Amygdala (tissue), 56 donors: ENCODE results near the gene PGR.
A peak's percentile ranks its signal among the peaks of the same experiment; 100 is the strongest.

ENCODE experiments used
- DNase-seq, 56 donors: peaks; one replicate each; lab custom pipeline; 2025; lab: John Stamatoyannopoulos, UW

The PGR gene

DNA sequence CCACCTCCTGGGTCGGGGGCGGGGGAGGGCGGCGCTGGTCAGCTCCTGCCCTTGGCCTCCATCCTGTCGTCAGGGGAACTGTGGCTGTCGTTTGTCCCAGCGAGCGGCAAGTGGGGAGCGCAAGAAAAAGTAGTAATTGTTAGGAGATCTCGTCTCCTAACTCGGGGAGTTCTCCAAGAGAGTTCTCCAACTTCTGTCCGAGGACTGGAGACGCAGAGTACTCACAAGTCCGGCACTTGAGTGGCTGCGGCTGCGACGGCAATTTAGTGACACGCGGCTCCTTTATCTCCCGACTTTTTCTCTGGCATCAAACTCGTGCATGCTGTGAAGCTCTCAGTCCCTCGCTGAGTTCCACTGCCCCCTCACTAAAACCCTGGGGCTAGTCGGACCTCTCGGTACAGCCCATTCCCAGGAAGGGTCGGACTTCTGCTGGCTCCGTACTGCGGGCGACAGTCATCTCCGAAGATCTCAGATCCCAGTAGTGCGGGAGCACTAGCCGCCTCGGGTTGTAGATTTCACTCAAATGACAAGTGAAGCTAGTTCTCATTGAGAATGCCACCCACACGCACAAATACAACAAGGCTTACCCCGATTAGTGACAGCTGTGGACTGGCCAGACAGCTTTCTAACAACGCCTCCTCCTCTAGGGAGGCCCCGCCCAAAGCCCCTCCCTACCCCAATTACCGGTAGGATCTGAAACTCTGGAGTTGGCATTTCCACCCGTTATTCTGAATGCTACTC is at the start of gene PGR:
Gene PGR (minus strand): TSS at position 611 of the 741 bp plus-strand sequence. CDS start 743 bp downstream, outside the sequence.
- DNase-seq, result no peak

DNA sequence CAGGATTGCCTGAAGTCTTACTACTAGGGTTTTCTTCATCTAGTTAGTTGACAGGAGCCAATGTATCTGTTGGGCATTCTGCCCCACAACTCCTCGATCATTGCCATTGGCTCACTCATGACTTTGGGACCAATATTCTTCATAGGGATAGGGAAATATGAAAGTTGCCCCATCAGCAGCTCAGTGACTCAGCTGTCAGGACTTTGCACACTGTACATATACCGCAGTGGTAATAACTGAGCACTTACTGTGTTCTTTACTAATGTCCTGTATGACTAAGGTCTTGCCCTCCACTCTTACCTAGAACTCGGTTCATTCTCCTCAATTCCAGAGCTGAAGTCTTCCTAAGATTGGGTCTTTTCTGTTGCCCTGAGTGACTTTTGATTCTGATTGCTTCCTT is 46.8 kb upstream of the PGR start:
- DNase-seq, result no peak

DNA sequence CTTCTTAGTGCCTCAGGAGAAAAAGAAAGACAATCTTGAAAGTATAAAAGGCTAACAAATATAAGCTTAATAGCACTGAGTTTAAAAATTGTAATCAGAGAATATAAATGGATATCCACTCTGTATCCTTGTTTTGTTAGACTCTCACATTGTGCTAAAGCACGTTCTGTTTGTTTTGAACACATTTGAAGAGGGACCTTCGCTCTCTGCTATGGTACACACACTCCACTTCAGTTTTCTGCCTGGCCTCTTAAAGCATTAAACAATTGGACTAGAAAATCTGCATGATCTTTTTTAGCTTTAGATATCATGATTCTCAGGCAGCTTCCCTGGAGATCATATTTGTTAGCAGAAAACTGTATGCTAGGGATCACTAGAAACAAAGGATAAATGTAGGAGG is 40.3 kb upstream of the PGR start:
- DNase-seq, result no peak

DNA sequence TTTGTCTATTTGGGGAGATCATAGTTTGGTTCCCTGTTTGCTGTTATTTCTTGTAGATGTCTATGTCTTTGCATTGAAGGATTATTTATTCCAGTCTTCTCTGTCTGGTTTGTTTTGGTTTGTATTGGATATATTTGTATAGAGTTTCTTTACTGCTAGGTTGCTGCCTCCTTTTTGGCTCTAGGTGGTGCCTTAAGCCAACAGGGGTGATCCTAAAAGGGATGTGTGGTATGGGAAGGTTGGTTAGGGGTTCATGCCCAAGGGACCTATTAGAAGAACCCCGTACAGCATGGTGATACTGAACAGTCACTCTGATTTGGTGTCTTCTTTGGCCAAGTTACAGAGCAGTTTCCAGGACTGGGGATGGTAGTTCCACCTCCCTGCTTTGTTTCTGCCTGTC is 36.4 kb upstream of the PGR start:
- no peak for DNase-seq

DNA sequence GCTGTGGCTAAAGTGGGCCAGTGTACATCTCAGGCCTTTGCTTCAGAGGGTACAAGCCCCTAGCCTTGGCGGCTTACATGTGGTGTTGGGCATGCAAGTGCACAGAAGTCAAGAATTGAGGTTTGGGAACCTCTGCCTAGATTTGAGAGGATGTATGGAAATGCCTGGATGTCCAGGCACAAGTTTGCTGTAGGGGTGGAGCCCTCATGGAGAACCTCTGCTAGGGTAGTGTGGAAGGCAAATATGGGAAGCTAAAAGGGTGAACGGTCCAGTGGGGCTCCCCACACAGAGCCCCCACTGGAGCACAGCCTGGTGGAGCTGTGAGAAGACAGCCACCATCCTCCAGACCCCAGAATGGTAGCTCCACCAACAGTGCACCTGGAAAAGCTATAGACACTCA is 28.5 kb upstream of the PGR start:
- no peak for DNase-seq

DNA sequence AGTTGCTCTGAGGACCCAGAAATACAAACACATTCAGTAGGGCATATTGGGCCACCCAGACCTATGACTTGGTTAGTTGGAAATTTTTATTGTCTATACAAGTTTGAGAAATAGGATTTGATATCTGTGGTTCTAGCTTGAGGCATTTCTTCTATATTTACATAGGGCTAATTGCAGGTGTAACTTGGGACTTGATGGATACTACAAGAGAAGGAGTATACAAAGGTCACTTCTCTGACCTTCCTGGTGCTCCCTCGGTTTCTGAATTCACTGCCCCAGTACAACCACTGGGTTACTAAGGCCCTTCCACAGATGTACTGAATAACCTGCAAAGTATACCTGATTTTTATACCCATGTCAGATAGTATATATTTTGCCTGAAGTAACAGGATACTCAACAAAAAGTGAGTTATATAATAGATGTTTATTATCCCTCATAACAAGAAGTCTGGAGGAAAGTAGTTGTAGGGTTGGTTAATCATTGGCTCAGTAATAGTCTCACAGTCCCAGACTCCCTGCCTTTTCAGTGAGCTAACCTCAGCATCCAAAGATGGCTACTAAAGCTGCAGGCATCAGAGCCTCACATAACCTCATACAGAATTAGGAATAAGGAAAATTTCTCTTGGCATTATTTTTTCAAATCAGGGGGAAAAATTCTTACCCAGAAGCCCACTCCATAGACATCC is 8.8 kb upstream of the PGR start:
- no peak for DNase-seq

DNA sequence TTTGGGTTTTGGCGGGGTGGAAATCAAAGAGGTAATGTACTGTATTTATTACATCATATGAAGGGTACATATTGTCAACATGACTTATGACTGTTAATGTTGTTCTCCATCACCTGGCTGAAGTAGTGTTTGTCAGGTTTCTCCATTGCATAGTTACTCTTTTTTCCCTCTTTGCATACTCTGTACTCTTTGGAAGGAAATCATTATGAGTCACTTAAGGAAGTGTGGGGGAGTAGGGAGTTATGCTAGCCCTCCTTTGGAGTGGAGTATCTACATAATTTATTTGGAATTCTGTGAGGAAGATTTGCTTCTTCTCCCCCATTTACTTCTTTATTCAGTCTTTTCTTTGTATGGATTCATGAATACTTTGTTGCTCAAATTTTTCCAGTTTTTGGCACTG is 3.6 kb upstream of the PGR start:
- no peak for DNase-seq

DNA sequence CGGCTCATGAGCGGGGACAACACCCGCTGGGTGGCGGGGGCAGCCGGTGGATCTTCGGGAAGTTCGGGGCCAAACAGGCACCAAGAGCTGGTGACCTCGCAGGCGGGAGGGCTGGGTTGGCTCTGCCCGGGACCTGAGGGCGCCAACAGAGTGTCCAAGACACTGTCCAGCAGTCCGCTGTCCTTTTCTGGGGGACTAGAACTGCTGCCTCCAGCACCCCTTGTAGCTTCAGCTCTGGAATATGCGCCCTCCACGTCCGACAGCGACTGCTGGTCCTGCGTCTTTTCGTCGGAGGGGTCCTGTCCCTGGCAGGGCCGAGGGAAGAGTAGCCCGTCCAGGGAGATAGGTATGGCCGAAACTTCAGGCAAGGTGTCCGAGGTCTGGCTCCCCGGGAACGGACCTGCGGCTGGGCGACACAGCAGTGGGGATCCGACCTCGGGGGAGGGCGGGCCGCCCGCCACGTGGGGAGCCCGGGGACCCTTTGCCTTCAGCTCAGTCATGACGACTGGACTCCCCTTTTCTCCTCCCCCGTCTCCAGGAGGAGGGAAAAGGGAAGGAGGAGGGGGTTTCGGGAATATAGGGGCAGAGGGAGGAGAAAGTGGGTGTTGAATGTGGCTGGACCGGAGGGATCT is 926 bp downstream of the PGR start:
- no peak for DNase-seq

DNA sequence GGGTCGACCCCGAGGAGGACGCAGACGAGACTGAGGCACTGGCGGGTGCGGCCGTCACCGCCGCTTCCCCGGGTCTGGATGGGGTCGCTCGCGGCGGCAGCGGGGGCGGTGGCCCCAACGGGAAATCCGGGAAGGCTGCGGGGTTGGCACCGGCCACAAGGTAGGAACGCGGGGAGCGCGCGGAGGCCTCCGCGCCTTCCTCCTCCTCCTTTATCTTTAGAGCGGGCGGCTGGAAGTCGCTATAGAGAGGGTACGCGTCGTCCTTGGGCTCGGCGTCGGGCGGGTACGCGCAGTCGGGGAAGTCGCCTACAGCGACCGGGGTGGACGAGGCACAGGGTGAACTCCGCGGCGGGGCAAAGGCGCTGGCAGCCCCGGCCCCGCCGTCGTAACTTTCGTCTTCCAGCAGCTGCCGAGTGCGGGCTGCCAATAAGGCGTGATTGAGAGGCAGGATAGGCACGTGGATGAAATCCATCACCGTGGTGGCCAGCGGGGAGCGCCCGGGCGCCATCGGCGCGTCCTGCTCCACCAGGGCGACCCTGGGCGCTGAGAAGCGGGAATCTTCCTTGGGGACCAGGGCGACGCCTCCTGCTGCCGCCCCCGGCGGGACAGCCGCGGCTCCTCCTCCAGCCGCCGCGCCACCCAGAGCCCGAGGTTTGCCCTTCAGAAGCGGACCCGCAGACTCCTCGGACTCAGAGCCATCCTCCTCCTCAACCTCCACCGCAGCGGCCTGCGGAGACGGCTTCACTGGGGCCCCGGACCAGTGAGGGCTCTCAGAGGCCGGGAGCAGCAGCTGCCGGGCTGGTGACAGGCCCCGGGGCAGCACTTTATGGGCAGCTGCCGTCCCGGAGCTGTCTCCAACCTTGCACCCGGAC is 1.7 kb downstream of the PGR start:
- DNase-seq, result peak in 1 of 56 donors; percentile 16

DNA sequence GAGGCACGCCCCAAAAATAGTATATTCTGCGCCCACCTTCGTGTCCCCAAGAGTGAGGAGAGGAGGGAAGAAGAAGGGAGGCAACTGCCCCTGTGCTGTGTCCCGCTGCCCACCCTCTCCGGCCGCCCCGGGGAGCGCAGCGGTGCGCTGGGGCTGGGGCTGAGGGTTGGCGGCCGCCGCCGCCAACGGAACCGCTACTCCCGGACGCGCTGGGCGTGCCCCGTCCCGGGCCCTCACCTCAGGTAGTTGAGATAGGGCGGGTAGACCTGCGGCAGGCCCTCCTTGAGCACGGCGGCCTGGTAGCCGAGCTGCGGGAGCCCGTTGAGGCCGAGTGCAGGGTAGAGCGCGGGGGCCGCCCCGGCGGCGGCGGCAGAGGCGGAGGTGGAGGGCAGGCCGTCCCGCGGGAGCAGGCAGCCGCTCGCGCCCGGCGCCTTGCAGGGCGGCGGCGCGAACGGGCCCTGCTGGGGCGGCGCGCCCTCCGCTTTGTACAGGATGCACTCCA is 2.4 kb downstream of the PGR start:
- DNase-seq, result no peak

DNA sequence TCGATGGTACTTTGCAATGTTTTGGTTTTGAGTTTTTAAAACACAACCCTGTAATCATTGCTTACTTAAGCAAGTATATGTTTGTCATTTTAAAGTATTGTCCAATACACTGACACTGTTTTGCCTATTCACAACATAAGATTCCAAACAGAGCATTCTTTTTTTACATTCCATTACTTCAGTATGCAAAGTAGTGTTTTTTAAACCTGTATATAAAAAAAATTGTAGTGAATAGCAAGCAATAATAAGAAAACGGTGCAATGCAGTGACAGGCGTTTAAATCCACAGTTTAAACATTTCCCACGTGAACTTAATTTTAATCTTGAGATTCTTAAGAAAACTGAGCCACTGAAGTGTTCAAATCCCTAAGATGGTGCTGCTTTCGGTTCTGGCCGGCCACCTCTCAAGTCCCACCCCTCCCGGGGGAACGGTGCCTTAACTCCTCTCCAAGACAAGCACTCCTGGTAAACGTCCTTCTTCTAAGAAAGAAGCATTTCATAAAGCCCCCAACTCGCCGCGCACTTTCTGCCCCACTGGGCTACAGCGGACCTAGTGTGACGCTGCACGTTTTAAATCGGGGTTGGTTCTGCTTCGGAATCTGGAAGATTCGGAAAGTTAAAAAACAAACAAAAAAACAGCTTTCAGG is 2.9 kb downstream of the PGR start:
- DNase-seq, result no peak

DNA sequence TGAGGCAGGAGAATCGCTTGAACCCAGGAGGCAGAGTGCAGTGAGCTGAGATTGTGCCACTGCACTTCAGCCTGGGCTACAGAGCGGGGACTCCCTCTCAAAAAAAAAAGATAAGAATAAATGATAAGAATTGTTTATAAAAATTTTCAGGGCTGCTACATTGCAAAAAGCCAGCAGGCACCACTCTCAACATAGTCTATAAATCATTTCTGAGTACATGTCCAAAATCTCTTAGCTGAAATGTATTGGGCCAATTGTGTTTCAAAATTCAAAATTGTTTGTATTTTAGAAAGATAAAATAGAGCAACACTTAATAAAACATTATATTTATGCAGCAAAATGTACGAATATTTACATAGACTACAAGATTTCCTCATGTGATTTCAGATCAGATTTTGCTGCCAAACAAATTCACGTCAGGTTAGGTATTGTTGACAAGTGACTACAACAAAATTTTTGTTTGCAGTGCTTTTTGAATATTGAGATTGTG is 13.9 kb downstream of the PGR start:
- no peak for DNase-seq

DNA sequence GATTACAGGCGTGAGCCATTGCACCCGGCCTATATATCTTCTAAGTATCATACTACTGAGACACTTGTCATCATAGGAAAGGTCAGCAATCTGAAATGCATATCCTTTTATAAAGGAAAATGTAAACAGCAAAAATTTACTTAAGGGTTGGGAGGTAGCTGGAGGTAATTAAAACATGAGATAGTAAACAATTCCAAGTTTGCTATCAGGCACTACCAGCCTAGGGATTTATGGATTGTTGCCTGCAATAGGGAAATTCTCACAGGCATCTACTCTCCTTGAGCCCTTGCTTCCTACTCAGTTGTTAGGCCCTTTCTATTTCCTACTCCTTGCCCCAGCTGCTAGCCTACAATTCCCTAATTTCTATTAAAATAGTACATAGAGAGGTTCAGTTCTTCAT is 16.1 kb downstream of the PGR start:
- DNase-seq, result no peak

DNA sequence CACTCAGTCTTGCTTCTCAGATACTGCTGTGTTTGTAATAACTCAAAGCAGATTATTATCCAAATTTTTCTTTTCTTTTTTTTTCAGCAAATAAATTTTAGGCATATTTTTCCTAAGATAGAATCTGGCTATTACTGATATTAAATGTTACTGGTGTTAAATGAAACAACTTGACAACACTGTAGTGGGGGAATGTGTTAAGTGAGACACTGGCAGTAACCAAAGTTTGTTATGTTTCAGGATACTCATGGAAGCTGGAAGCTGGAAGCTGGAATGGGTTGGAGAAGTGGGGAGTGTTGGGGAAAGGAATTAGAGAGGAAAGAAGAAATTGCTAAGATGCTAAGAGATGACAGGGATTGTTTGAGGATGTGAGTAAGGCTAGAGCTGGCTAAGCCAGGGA is 24.9 kb downstream of the PGR start:
- no peak for DNase-seq

DNA sequence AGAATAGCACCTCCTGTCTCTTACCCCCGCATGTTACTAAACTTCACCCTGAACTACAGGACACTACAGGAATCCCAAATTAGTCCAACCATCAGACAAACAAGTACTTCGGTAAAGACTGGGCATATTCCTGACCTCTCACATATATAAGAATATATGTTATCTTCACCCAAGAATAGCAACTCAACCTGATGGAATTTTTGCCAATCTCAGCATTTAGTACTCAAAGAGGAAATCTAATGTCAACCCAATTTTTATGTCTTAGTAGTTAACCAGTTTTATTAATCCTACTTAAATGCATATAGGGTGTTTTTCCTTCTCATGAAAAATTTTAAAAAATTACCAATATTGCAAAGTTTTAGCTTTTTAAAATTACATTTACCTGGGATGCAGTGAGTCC is 26.2 kb downstream of the PGR start:
- no peak for DNase-seq

DNA sequence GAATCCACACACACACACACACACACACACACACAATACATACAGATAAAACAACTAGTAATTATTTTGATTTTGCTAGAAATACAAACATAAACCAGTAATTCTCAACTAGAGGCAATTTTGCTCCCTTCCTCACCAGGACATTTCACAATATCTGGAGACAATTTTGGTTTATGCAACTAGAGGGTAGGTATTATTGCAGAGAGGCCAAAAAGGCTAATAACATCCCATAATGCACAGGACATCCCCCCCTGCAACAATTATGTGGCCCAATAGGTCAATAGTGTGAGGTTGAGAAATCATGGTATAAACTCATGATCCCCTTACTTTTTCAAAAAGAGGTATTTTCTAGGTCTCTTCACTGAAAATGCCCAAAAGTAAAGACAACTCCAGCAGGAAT is 29.0 kb downstream of the PGR start:
- no peak for DNase-seq

DNA sequence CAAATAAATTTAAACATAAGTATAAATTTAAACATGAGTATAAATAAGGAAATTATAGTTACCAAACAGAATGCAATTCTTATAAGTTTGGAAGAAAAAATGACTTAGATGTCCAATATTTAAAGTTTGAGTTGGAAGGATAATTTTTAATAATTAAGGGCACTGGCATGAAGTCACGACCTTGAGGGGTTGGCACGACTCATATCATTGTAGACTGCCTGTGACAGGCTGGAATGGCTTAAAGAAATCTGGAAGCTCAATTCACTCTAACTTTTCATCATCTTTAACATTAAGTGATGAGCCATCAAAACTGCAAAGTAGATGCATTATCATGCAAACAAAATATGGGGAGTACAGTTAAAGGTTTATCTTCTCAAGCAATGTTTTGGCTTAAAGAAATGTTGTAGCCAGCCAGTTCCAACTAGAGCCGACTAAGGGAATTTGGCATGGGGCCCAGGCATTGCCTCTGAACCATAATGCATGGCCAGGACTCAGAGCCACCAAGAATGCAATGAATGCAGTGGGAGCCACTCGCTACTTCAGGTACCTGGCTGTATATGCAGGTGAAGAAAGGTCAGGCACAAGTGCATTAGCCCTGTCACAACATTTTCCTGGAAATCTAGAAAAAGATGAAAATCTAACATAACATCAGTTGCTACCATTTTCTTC is 33.4 kb downstream of the PGR start:
- DNase-seq, result no peak

DNA sequence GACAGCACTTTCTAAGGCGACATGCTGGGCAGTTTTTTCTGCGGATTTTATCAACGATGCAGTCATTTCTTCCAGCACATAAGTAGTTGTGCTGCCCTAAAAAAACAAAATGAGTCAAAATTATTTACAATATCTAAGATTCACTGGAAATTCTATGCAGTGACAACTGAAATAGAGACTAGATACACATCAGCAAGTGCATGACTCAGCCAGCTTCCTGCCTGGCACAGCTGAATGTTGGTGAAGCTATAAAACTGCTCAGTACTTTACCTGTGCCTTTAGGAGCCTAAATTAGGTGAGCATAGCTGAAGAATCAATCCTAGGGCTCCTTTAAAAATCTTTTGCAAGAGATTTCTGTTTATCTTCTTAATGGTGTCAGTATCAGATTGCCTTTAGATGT is 37.8 kb downstream of the PGR start:
- DNase-seq, result no peak

DNA sequence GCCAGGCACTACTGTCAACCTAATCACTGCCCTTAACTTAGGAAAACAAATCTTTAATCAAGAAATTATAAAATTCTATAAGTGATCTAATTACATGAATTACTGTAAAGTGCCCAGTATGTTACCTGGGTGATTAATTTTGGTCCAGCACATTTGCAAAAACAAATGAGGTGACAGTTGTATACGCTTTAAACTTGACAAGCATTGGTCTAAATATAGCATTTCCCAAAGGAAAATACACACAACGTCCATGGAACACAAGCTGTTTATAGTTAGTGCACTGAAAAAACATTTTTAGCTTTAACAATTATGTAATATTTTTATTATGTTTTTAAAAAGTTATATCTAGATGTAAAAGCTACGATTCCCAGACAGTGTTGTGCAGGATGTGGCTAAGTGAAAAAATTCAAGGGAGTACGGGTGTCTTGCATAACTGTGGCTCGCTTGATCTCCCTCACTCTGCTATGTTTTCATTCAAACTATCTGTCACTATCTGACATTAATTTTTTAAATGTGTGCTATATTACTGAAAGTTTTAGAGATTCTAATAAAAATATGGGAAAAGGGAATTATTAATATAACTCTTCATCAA is 38.8 kb downstream of the PGR start:
- no peak for DNase-seq
